WTC11 (cell line): ENCODE results near the gene GABRB1. TPM values are rescaled to one million over a fixed set of nuclear protein-coding genes. Genes with fewer than 3 reads are reported as not detected.

Source experiments
- ATAC-seq: fragments of 200-7000 bp; cut with Tn5 transposase; 2 replicates; pipeline ENCODE4 v1.10.0; 2021; ENCODE audit warnings: mild to moderate bottlenecking, moderate library complexity
- CTCF ChIA-PET: fragments of 300-600 bp; sonication (Branson Sonifier 250); formaldehyde crosslinking; loops from one replicate; lab custom pipeline; 2021; ENCODE audit warnings: antibody characterized with exemption; lab: Charles Lee
- POLR2A ChIA-PET: fragments of 350-600 bp; sonication (Branson Sonifier 250); formaldehyde crosslinking; loops from one replicate; lab custom pipeline; 2021; ENCODE audit warnings: antibody characterized with exemption; lab: Charles Lee
- DNase-seq: peaks from one replicate; pipeline ENCODE4 v3.0.0; 2021; ENCODE audit warnings: low spot score
- H3K27ac Mint-ChIP-seq: 2 replicates; pipeline ENCODE4 v1.8.0; 2021; ENCODE audit warnings: mixed read lengths
- H3K27me3 Mint-ChIP-seq: 2 replicates; pipeline ENCODE4 v1.8.0; 2021; ENCODE audit warnings: low read depth, mild to moderate bottlenecking, moderate library complexity, mixed read lengths
- H3K36me3 Mint-ChIP-seq: 2 replicates; pipeline ENCODE4 v1.8.0; 2021; ENCODE audit warnings: mixed read lengths
- H3K4me1 Mint-ChIP-seq: 2 replicates; pipeline ENCODE4 v1.8.0; 2022; ENCODE audit warnings: mixed read lengths
- H3K4me3 Mint-ChIP-seq: 2 replicates; pipeline ENCODE4 v1.8.0; 2021; ENCODE audit warnings: mild to moderate bottlenecking, moderate library complexity, mixed read lengths
- H3K9me3 Mint-ChIP-seq: 2 replicates; pipeline ENCODE4 v1.8.0; 2021; ENCODE audit warnings: mixed read lengths
- ATF1 ChIP-seq: sonication (generic); formaldehyde crosslinking; IDR thresholded peaks from 2 replicates; pipeline ENCODE4 v1.8.1; 2023; ENCODE audit warnings: mild to moderate bottlenecking, moderate library complexity, missing genetic modification reagents
- ATF3 ChIP-seq: sonication (generic); formaldehyde crosslinking; conservative IDR thresholded peaks from 2 replicates; pipeline ENCODE4 v1.8.1; 2022; ENCODE audit warnings: mild to moderate bottlenecking, missing genetic modification reagents
- CBFB ChIP-seq: sonication (generic); formaldehyde crosslinking; IDR thresholded peaks from 2 replicates; pipeline ENCODE4 v1.8.1; 2022; ENCODE audit warnings: mild to moderate bottlenecking, low read depth, missing genetic modification reagents
- CREB1 ChIP-seq: sonication (generic); formaldehyde crosslinking; IDR thresholded peaks from 2 replicates; pipeline ENCODE4 v1.8.0; 2023; ENCODE audit warnings: mild to moderate bottlenecking, missing genetic modification reagents
- CREM ChIP-seq: sonication (generic); formaldehyde crosslinking; IDR thresholded peaks from 2 replicates; pipeline ENCODE4 v1.8.1; 2022; ENCODE audit warnings: mild to moderate bottlenecking, missing genetic modification reagents, moderate library complexity
- E2F4 ChIP-seq: sonication (generic); formaldehyde crosslinking; IDR thresholded peaks from 2 replicates; pipeline ENCODE4 v1.8.1; 2022; ENCODE audit warnings: low read depth, mild to moderate bottlenecking, moderate library complexity, missing genetic modification reagents, borderline replicate concordance
- ELF4 ChIP-seq: sonication (generic); formaldehyde crosslinking; IDR thresholded peaks from 2 replicates; pipeline ENCODE4 v1.8.1; 2022; ENCODE audit warnings: low read depth, mild to moderate bottlenecking, moderate library complexity, missing genetic modification reagents
- EMX1 ChIP-seq: fragments of 250-450 bp; sonication (Bioruptor Pico); IDR thresholded peaks from 2 replicates; pipeline ENCODE4 v1.8.0; 2021; ENCODE audit warnings: mild to moderate bottlenecking
- ETV6 ChIP-seq: sonication (generic); formaldehyde crosslinking; IDR thresholded peaks from 2 replicates; pipeline ENCODE4 v1.8.1; 2022; ENCODE audit warnings: mild to moderate bottlenecking, missing genetic modification reagents
- GTF2I ChIP-seq: fragments of 250-450 bp; sonication (Bioruptor Pico); conservative IDR thresholded peaks from 2 replicates; pipeline ENCODE4 v1.4.0; 2021; ENCODE audit warnings: mild to moderate bottlenecking
- IRF1 ChIP-seq: sonication (generic); formaldehyde crosslinking; IDR thresholded peaks from 2 replicates; pipeline ENCODE4 v1.8.0; 2023; ENCODE audit warnings: missing genetic modification reagents
- MLX ChIP-seq: sonication (generic); formaldehyde crosslinking; IDR thresholded peaks from 2 replicates; pipeline ENCODE4 v1.8.1; 2023; ENCODE audit warnings: mild to moderate bottlenecking, missing genetic modification reagents, moderate library complexity
- MYBL2 ChIP-seq: sonication (generic); formaldehyde crosslinking; IDR thresholded peaks from 2 replicates; pipeline ENCODE4 v1.8.1; 2023; ENCODE audit warnings: mild to moderate bottlenecking, moderate library complexity, missing genetic modification reagents
- NFATC4 ChIP-seq: fragments of 250-450 bp; sonication (Bioruptor Pico); IDR thresholded peaks from 2 replicates; pipeline ENCODE4 v1.9.0; 2021; ENCODE audit warnings: mild to moderate bottlenecking
- NFYB ChIP-seq: sonication (generic); formaldehyde crosslinking; conservative IDR thresholded peaks from 2 replicates; pipeline ENCODE4 v1.8.0; 2022; ENCODE audit warnings: low read depth, missing genetic modification reagents
- NR2C2 ChIP-seq: sonication (generic); formaldehyde crosslinking; IDR thresholded peaks from 2 replicates; pipeline ENCODE4 v1.8.0; 2022; ENCODE audit warnings: mild to moderate bottlenecking, missing genetic modification reagents
- SP1 ChIP-seq: sonication (generic); formaldehyde crosslinking; conservative IDR thresholded peaks from 2 replicates; pipeline ENCODE4 v1.8.1; 2022; ENCODE audit warnings: missing genetic modification reagents
- STAT6 ChIP-seq: sonication (generic); formaldehyde crosslinking; conservative IDR thresholded peaks from 2 replicates; pipeline ENCODE4 v1.8.1; 2023; ENCODE audit warnings: mild to moderate bottlenecking, low read depth, missing genetic modification reagents, moderate library complexity
- ZNF423 ChIP-seq: fragments of 250-450 bp; sonication (Bioruptor Pico); IDR thresholded peaks from 2 replicates; pipeline ENCODE4 v2.1.2; 2022; ENCODE audit warnings: mild to moderate bottlenecking, moderate library complexity
- ZNF425 ChIP-seq: fragments of 250-450 bp; sonication (Bioruptor Pico); conservative IDR thresholded peaks from 2 replicates; pipeline ENCODE4 v1.9.0; 2021; ENCODE audit warnings: mild to moderate bottlenecking
- ZNF512 ChIP-seq: sonication (generic); formaldehyde crosslinking; IDR thresholded peaks from 2 replicates; pipeline ENCODE4 v1.8.1; 2022; ENCODE audit warnings: missing genetic modification reagents, borderline replicate concordance
- ZSCAN18 ChIP-seq: fragments of 250-450 bp; sonication (Bioruptor Pico); IDR thresholded peaks from 2 replicates; pipeline ENCODE4 v2.1.2; 2022; ENCODE audit warnings: mild to moderate bottlenecking, moderate library complexity
- total RNA-seq: library from RNA; stranded (reverse); gene quantifications from 3 replicates; pipeline ENCODE4 v1.2.3, GENCODE V29; 2021

The GABRB1 gene
- total RNA-seq, 1 experiment from 2014 or later = 0.66 TPM

GRCh38 chr4:47154816-47155370 is 123.5 kb downstream of the GABRB1 start:
- ATAC-seq (peak; percentile 26), DNase-seq (no peak)
- H3K27me3 Mint-ChIP-seq = no peaks in the 10 kb centered on the region
- H3K9me3 Mint-ChIP-seq = no peaks in the 10 kb centered on the region
- no peak overlapping the region for H3K27ac Mint-ChIP-seq
- no peaks in the 10 kb centered on the region for H3K36me3 Mint-ChIP-seq
- TF ChIP-seq SP1 = no peak
- POLR2A ChIA-PET = no interaction called here
- peaks cover 5% of the 10 kb centered on the region for H3K4me1 Mint-ChIP-seq
- no peak overlapping the region for H3K4me3 Mint-ChIP-seq
- CTCF ChIA-PET = interaction anchor here (1.1 kb wide), 1 partner anchor 32 kb away, joined by 4 read pairs; no protein-coding TSS in a partner anchor

- H3K36me3 Mint-ChIP-seq = no peaks in the 10 kb centered on the region
- H3K27ac Mint-ChIP-seq = no peak overlapping the region
- no peaks in the 10 kb centered on the region for H3K9me3 Mint-ChIP-seq
- H3K4me3 Mint-ChIP-seq = no peak overlapping the region
- no peak for DNase-seq
- H3K27me3 Mint-ChIP-seq = no peaks in the 10 kb centered on the region
- CTCF ChIA-PET = no interaction called here
- peaks cover 5% of the 10 kb centered on the region for H3K4me1 Mint-ChIP-seq
- no peak for ATAC-seq
- TF ChIP-seq ZNF423 (CRISPR knock-in tag) = no peak
- TF ChIP-seq ELF4 = no peak
- no peak for TF ChIP-seq NFYB (CRISPR knock-in tag)
- TF ChIP-seq E2F4 (CRISPR knock-in tag) = no peak
- no peak for TF ChIP-seq NR2C2 (CRISPR knock-in tag)
- no peak for TF ChIP-seq ATF3 (CRISPR knock-in tag)
- no peak for TF ChIP-seq CREM (CRISPR knock-in tag)
- TF ChIP-seq EMX1 (CRISPR knock-in tag) = no peak
- TF ChIP-seq GTF2I (CRISPR knock-in tag) = no peak
- no peak for TF ChIP-seq SP1
- no peak for TF ChIP-seq IRF1
- no peak for TF ChIP-seq ZNF512 (CRISPR knock-in tag)
- no peak for TF ChIP-seq ATF1 (CRISPR knock-in tag)
- TF ChIP-seq MYBL2 (CRISPR knock-in tag) = no peak
- no peak for TF ChIP-seq MLX (CRISPR knock-in tag)
- TF ChIP-seq, all 79 proteins: peak for 0
- POLR2A ChIA-PET = no interaction called here
Observed at GRCh38 chr4:47155919-47156318, 124.6 kb downstream of the GABRB1 start.

GRCh38 chr4:47160095-47160494 is 128.7 kb downstream of the GABRB1 start:
- Mint-ChIP-seq H3K4me3 (no peak overlapping the region), H3K27ac (no peak overlapping the region), H3K4me1 (no peaks in the 10 kb centered on the region; the same call in 1 of the 2 replicates), H3K36me3 (no peaks in the 10 kb centered on the region), H3K9me3 (no peaks in the 10 kb centered on the region), H3K27me3 (no peaks in the 10 kb centered on the region)
- TF ChIP-seq STAT6 (CRISPR knock-in tag) = no peak
- no peak for TF ChIP-seq ZNF425 (CRISPR knock-in tag)
- TF ChIP-seq CREB1 (CRISPR knock-in tag) = no peak
- TF ChIP-seq NR2C2 (CRISPR knock-in tag) = no peak
- no peak for TF ChIP-seq CBFB (CRISPR knock-in tag)
- no peak for TF ChIP-seq ETV6 (CRISPR knock-in tag)
- no peak for TF ChIP-seq ZSCAN18
- no peak for TF ChIP-seq NFATC4 (CRISPR knock-in tag)
- ChIA-PET CTCF (no interaction called here), POLR2A (no interaction called here)
- DNase-seq (no peak), ATAC-seq (no peak)
